ENCODE results near the gene RPL15.

DNA sequence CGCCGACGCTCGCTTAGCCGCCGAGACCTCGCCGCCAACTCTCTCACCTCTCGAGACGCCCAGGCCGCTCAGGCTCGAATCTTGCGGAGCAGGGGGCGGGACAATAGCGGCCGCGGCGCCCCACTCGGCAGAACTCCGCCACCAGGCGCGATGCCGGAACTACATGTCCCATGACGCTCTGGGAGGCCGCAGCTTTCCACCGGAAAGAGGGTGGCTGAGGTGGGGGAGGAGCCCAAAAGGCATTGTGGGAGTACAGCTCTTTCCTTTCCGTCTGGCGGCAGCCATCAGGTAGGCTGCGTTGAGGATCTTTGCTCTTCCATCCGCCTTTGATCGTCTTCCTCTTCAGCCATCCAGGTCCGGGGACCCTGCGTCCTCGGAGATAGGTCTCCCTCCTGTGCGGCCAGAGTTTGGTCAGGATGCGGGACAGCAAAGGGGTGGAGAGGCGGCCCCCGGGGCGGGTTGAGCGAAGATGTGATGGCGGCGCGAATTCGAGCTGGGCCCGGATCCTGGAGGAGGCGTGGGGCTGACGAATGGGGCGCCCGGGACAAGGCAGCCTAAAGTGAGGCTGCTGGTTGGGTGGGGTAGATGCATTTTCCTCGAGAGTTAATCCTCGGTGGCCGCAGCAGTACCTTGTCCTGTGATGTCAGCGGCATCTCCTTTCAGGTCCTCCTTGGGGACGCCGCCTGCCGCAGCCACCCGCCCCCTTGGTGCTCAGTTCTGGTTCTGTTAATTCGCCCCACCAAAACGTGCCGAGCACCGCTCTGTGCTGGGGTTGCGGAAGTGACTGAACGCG, at the start of gene RPL15, which contains the start of gene NKIRAS1:
- no peak for TF ChIP-seq RARB (CRISPR knock-in tag; IDR thresholded peaks at IDR 0.05)
- TF ChIP-seq, protein P1, sequence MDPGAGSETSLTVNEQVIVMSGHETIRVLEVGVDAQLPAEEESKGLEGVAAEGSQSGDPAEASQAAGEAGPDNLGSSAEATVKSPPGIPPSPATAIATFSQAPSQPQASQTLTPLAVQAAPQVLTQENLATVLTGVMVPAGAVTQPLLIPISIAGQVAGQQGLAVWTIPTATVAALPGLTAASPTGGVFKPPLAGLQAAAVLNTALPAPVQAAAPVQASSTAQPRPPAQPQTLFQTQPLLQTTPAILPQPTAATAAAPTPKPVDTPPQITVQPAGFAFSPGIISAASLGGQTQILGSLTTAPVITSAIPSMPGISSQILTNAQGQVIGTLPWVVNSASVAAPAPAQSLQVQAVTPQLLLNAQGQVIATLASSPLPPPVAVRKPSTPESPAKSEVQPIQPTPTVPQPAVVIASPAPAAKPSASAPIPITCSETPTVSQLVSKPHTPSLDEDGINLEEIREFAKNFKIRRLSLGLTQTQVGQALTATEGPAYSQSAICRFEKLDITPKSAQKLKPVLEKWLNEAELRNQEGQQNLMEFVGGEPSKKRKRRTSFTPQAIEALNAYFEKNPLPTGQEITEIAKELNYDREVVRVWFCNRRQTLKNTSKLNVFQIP (CRISPR knock-in tag; IDR thresholded peaks at IDR 0.05; ENCODE audit: borderline replicate concordance, low read depth) = no peak
- no peak for TF ChIP-seq TCF4 (CRISPR knock-in tag; IDR thresholded peaks at IDR 0.05; ENCODE audit: borderline replicate concordance)
- TF ChIP-seq GLIS3 (CRISPR knock-in tag; IDR thresholded peaks at IDR 0.05) = no peak
- no peak for TF ChIP-seq ZNF70 (CRISPR knock-in tag; IDR thresholded peaks at IDR 0.05)
- TF ChIP-seq OSR1 (CRISPR knock-in tag; IDR thresholded peaks at IDR 0.05) = no peak
- no peak for TF ChIP-seq ARNTL (CRISPR knock-in tag; IDR thresholded peaks at IDR 0.05; ENCODE audit: borderline replicate concordance, low read depth)
- TF ChIP-seq PPARA (CRISPR knock-in tag; IDR thresholded peaks at IDR 0.05; ENCODE audit: borderline replicate concordance) = no peak
- TF ChIP-seq BACH2 (CRISPR knock-in tag; IDR thresholded peaks at IDR 0.05; ENCODE audit: borderline replicate concordance) = no peak
- 0 out of 2 replicates have a peak, but pooled peaks have one; percentile 8 for TF ChIP-seq ZNF565 (CRISPR knock-in tag; conservative IDR thresholded peaks at IDR 0.05; ENCODE audit: low read depth)
- no peak for TF ChIP-seq CSDC2 (CRISPR knock-in tag; IDR thresholded peaks at IDR 0.05)
